ENCODE data around the gene MALL.
"Not testable (repeated sequence)": the region's sequence is repeated elsewhere in the genome, so short reads cannot be mapped to it uniquely, and the experiment has no call there.

The MALL gene

DNA sequence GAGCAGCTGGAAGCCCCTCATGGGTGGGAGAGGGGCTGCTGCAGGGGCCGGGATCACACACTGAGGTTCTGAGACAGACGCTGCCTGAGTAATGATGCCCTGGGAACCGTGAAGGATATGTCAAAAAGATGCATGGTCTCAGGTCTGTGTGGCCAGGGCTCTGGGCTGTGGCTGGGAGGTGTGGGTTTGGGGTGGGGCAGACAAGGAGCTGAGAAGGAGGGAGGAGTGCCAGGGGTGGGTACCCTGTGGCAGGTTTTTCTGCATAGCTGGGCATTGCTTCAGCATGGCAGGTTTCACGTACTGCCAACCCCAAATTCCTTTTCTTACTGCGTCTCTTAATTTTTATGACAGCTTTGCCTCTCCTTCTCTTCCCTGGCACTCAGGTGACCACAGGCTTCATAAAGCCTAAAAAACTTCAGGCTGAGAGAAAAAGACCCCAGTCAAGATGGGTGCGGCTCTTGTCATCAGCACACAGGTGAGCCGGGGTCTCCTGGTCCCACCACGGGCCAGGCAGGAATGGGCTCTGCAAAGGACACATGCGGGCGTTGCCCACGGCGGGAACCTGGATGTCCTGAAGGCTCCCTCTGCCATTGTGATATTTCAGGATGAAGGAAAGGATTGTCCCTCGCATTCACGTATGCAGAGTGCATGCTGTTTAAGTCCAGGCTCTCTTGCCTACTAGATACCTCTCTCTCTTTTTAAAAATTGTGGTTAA lies 18.0 kb downstream of the MALL start:
- DNase-seq (ENCODE audit: low spot score): no peak

DNA sequence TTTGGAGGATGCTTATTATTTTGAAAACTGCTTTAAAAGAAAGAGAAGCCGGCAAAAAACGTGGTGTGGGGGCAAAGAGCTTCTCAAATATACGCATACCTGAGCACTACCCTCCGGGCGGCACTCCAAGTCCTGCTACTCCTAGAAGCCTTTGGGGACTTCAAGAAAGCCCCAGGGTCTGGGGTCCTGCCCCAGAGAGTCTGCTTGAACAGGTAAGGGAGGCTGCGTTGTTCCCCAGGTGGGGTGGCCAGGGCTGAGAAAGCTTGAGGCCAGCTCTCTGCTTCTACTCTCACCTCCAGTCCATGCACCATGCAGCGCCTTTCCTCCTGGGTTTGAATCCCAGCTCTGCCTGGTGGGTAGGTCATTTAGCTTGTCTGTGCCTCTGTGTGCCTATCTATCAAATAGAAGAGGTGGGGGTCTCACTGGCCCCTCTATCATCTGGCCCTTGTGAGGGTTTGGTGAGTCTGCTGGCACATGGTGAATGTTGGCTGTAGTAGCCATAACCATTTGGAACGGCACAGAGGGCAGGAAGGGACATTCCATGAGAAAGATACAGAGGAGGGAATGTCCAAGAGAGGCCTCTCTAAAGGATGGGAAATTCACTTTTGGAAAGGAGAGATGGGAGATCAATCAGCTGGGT lies 19.5 kb downstream of the MALL start:
- no peak for DNase-seq (ENCODE audit: low spot score)

DNA sequence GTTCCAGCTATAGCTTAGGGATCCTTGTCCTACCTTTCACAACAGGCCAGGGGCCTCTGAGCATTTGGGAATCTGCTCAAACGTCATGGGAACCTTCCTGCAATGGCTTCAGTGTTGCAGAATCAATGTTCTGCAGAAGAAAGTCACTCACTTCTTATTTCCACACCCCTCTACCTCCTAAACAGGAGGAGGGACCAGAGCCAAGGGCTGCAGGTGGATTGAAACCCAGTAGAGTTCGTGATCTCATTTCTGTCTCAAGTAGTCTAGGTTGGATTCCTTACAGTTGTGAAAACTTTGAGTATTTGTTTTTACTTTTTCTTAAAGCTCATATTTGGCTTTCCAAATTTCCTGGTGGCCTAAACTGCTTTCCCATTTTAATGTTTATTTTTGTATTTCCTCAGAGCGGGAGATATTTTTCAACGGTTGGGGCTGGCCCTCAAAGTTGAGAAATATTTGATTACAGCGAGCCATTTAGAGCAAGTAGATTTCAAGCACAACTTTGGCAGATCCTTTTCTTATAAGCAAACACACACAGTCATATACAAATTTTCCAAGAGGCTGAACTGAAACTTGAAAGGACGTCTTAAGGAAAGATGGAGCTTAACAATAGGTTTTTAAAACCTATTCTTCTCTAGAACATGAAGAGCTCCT lies 20.6 kb downstream of the MALL start:
- not testable (repeated sequence) for DNase-seq (ENCODE audit: low spot score)

DNA sequence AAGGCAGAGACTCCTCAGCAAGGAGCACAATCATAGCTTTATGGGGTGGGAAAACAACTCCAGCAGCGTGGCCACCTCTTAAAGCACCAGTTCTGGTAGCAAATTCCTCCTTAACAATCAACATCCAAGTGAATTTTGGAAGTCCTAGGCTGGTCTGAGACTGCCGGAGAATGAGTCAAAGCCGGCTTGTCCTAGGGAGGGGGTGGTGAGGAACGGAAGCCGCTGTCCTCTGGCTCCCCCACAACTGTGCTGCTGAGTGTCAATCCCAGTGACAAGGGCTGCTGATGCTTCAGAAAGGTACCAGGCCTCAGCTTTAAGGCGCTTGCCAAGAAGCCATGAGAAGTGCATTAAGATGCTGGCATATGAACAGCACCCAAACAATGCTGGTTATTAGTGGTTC lies 21.7 kb downstream of the MALL start:
- DNase-seq (ENCODE audit: low spot score): not testable (repeated sequence)

DNA sequence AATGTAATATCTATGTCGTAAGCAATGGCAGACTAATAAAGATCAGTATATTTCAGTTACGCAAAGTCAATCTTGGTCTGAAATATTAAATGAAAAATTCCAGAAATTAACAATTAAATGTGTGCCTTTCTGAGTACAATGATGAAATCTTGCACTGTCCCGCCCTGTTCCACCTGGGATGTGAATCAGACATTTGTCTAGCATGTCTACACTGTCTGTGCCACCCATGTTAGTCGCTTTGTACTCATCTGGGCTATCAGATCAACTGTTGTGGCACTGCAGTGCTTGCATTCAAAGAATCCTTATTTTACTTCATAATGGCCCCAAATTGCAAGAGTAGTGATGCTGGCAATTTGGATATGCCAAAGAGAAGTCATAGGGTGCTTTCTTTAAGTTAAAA lies 25.5 kb downstream of the MALL start:
- not testable (repeated sequence) for DNase-seq (ENCODE audit: low spot score)

DNA sequence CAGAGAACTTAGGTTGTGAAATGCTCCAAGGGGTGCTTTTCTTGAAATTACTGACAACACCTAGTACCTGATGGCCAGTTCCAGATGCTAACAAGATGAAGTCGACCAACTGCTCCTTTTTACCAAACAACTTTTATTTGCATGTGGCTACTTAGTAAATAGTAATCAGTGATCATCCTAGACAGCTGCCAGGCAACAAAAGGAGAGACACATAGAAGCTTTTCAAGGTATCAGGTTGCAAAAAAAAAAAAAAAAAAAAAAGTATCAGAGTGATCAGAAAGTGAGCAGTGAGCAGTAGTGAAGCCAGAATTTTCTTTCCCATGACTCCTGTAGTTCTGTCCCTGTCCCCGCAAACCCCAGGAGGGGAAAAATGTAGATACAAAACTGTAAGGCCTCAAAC lies 31.9 kb downstream of the MALL start:
- DNase-seq (ENCODE audit: low spot score): not testable (repeated sequence)

DNA sequence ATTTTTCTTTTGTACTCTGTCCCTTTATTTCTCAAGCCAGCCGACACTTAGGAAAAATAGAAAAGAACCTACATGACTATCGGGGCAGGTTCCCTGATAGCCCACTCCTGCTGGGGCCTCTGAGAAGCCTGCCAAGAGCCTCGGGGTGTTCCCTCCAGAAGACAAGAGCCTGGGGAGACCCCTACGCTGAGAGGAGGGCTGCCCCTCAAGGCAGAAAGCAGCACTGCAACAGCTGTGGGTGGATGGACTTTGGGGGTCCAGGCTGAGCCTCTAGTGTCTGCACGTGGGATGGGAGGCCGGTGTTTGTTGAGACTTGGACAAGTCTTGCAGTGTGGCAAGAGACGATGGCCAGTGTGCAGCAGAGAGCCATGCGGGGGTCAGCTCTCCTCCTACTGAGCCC lies 32.5 kb downstream of the MALL start:
- not testable (repeated sequence) for DNase-seq (ENCODE audit: low spot score)

DNA sequence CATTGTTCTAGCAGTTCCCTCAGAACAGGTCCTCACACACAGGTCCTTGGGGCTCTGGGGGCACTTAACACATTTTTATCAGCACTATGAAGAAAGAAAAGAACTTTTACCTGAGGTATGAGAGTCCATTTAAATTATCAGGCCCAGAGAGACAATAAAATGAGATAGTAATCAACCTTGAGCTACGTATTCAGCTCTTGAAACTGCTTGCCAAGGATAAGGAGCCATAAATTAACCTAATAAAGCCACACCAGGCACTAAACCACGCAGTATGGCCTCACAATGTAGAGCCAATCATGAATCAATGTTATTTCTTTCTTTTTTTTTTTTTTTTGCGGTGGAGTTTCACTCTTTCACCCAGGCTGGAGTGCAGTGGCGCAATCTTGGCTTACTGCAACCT lies 37.5 kb downstream of the MALL start:
- not testable (repeated sequence) for DNase-seq (ENCODE audit: low spot score)

DNA sequence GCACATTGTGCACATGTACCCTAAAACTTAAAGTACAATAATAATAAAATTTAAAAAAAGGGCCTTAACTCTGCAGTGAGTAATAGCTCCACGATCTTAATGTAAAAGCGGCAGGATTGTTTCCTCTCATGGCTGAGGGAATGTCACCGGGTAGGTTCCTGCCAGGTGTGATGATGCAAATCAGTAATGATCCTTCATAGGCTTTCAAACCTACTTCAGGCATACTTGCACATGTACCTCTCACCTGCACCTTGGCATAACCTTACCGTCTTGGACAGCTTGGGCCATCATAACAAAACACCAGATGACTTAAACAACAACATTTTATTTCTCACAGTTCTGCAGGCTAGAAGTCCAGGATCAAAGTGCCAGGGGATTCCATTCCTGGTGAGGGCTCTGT lies 39.7 kb downstream of the MALL start:
- not testable (repeated sequence) for DNase-seq (ENCODE audit: low spot score)

DNA sequence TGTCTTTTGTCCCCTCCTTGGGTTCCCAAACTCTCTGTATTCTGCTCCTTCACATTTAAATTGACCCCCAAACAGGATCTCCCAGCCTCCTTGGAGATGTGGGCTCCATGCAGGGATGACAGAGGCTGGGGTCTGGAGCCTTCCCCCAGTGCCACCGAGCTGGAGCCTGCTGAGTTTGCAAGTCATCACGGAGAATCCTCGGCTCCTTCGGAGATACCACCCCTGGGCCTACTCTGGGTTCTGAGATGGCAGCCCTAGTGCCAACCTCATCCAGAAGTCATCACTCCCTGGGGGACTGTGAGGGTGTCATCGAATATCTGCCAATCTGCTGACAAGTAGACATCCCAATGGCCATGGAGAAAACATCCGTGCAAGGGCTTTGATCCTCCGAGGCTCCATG lies 45.8 kb downstream of the MALL start:
- DNase-seq (ENCODE audit: low spot score): not testable (repeated sequence)

DNA sequence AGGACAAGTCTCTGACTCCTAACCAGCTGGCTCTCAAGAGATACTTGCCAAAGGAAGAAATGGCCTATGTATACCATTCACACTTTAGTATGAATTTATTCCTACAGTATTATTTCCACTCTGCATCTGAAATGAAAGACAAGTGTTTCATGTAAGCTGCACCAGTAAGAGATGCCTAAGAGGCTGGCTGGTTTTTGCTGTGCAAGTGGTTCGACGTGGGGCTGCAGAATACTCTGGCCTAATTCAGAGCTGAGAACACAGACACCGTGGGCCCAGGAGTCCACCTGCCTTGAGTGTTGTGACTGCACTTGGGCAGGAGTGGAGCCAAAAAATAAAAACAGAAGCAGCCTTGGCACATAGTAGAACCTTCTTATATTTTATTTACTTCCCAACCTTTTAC lies 47.5 kb downstream of the MALL start:
- DNase-seq (ENCODE audit: low spot score): not testable (repeated sequence)

DNA sequence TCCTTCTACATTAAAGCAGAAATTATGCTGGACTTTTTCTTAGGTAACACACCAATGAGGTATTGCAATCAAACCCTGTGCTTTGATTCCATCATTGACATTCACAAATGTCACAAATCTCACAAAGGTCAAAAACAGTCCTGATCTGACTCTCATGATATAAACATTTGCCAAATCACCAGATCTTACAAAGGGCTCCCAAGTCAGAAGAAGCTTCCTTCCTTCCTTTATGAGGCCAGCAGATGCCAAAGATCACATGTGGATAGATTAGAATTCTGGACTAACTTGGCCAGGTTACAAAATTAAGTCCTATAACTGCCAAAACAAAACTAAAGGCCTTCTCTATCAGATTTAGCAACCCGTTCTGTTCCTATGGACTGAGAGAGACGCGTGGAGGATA lies 53.3 kb downstream of the MALL start:
- DNase-seq (ENCODE audit: low spot score): not testable (repeated sequence)

DNA sequence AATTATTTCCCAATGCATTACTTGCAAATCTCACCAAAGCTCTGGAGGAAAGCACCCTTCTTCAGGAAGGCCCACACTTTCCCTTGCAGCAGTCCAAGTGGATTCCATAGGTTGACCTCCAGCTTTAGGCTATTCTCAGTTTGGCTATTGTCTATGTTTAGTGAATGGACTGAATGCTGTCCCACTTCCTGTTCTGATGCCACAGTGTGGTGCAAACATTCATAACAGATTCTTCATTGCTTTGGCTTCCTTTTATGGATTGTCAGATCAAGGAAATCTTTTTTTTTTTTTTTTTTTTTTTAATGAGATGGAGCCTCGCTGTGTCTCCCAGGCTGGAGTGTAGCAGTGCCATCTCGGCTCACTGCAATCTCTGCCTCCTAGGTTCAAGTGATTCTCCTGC lies 55.1 kb downstream of the MALL start:
- DNase-seq (ENCODE audit: low spot score): not testable (repeated sequence)

DNA sequence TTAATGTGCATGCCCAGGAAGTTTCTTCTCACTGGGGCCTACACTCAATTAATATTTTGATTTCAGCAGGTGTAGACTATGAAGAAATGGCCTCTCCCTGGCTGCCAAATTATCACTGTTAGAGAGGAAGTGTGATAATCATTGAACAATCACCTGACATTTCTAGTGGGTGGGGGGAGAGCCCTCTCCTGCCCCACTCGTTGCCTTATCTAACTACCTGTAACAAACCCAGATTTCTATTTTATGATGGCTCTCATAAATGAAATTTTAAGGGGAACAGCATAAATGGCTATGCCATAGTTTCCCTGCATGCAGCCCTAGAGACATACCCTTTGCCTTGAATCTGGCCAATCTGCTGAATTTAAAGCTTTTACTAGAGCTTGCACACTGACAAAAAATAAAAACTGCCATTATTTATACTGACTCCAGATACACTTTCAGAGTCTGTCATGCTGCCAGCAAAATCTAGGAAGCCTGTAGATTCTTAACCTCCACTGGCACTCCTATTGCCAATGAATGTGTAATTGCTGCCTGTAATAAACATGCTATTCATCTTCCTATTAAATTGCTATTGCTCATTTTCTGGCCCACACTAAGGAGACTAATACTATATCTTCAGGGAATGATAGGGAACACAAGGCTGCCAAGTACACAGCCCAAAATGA lies 55.8 kb downstream of the MALL start:
- DNase-seq (ENCODE audit: low spot score): not testable (repeated sequence)

DNA sequence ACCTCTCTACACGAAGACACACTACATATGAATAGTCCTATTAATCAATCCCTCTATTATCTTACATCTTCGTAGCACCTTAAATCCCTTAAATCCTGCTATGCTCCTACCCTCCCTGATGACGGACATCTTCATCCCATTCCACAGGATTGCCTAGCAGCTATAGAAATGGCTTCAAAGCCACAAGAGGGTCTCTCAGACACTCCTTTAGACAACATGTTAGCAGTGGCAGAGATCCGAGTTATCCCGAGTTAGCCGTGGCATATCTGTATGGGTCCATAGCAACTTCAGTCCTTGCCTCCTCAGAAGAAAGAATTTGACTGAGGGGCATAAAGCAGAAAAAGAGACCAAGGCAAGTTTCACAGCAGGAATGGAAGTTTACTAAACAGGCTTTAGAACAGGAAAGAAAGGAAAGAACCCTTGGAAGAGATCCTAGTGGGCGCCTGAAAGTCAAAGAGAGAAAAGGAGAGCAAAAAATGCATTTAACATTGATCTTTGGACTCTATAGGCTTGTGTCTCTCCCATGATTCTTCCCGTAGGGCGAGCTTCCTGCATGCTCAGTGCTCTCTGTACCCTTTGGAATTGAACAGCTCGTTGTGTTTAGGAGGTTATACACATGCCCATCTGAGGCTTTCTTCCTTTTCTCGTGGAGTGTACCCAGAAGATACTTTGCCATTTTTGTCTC lies 56.5 kb downstream of the MALL start:
- not testable (repeated sequence) for DNase-seq (ENCODE audit: low spot score)

DNA sequence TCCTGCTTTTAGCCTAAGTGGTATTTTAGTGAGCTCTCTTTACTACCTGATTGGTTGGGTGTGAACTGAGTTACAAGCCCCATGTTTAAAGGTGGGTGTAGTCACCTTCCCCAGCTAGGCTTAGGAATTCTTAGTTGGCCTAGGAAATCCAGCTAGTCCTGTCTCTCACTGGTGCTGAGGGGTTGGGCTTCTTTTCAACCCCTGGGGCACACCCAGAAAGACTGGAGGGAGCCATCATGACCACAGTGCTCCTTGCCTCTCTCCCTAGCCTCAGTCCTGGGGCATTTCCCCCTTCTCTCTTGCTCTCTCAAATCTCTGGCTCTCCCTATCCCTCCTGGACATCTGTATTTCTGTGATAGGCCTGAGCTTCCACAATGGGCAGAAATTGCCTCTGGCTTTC lies 57.6 kb downstream of the MALL start:
- not testable (repeated sequence) for DNase-seq (ENCODE audit: low spot score)

DNA sequence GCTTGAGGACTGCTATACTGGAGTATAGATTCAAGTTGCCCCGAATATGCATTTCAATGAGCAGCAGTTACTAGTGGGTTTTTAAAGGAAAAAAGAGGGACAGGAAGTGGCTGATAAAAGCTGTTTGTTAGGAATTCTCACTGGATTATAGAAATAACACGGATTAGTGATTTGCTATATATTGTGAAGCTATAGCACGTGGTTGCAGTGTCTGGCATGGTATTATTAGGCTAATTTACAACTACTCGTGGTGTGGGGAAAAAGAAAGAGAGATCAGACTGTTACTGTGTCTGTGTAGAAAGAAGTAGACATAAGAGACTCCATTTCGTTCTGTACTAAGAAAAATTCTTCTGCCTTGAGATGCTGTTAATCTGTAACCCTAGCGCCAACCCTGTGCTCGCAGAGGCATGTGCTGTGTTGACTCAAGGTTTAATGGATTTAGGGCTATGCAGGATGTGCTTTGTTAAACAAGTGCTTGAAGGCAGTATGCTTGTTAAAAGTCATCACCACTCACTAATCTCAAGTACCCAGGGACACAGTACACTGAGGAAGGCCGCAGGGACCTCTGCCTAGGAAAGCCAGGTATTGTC lies 59.7 kb downstream of the MALL start:
- not testable (repeated sequence) for DNase-seq (ENCODE audit: low spot score)

DNA sequence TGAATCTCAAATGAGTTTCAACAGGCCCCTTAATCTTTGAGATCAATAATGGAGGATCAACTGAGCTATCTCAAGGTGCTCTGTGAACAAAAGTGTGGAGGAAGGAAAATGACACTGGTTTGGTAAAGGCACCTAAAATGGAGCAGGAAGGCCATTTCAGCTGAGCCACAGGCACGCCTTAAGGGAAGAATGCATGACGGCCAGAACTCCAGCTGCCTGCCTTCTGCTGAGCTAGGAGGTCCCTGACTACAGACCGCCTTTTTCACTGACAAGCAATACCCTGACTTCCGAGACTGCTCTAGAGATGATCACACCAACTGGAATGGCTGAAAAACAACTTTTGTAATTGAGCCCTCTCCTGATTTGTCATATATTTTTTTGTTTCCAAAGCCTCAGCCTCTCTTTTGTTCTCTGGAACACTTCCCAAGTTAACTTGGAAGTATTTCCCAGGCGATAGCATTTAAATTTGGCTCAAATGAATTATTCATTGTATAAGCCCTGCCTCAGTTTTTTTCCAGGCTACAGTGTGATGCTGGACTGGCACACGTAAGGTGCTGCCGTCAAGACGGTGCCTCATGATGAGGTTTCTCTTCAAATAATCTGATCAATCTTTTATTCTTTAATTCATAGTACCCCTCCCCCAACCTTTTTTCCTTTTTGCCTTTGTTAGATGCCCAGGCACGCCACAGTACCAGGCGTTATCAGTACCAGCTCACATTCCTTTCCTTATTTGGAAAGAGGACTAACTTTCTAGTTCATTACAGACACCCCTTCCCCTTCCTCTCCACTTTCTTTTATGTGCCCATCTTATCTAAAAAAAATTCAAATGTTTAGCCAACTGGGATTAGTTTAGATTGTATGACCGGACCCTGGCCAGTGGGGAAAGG lies 60.9 kb downstream of the MALL start:
- DNase-seq (ENCODE audit: low spot score): not testable (repeated sequence)

DNA sequence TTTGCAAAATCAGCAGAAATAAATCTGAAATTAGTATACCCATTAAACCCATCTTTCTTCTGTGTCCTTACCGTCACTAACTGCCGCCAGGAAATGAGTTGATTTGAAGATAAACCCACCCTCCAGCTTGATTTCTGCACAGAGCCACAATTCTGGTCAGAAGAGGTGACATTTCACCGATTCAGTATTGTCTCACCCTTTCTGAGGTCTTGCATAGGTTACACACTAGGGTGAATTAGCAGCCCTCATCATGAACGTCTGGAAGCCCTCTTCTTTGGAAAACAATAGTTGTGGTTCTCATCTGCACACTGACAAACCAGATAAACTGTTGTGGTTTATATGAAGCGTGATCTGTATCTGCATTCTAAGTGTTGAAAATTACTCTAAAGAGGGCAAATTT lies 61.9 kb downstream of the MALL start:
- DNase-seq (ENCODE audit: low spot score): not testable (repeated sequence)

DNA sequence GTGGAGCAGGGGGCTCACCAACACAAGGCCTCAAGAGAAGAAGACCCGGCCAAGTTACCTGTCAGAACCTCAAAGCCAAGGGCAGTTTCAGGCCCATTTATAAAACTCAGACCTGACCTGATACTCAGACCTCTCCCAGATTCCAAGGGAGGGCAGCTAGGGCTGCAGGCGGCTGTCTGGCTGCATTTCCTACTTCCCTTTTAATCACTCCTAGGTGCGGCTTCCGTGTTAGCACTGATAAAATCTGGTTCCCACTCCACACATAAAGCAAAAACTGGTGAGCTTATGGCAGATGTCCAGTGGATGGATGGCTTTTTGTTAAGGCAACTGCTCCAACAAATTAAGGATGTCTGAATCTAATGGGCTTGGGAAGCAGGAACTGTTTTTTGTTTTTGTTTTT lies 63.5 kb downstream of the MALL start:
- not testable (repeated sequence) for DNase-seq (ENCODE audit: low spot score)

DNA sequence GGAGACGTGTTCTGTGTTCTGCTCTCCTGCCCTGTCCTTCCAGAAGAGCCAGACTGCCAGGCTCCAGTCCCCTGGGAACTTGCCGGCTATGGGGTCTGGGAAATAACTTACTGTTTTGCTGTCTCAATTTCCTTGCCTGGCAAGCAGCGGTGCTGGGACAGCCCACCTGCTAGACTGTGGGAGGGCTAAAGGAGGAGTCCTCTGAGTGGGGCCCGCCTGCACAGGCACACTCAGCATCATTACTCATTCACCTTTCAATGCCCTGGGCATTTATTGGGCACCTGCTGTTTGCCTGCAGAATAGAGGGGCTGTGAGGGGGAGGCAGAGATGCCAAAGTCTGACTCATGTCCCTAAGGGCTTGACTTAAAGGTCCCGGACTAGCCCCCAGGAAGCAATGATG lies 65.4 kb downstream of the MALL start:
- not testable (repeated sequence) for DNase-seq (ENCODE audit: low spot score)

All from AG20443 (cell line).